Body of pancreas (tissue), 4 donors: Measurements from ENCODE around the gene SCIN. TPM values are rescaled to one million over a fixed set of nuclear protein-coding genes. Genes with fewer than 3 reads are reported as not detected.

Experiments
- ATAC-seq: fragments of 150-250 bp; one replicate; pipeline ENCODE4 v1.9.1; 2016
- DNase-seq, 4 donors: peaks; one replicate each; pipeline ENCODE4 v3.0.0-alpha.2; 2019
- H3K27ac ChIP-seq, 4 donors: fragments of 200-600 bp; sonication (generic); 1 replicate in 3 of 4; 2 replicates in 1 of 4; pipeline versions ENCODE4 v1.5.1 to v1.6.1; 2016 to 2019; ENCODE audit warnings: mild to moderate bottlenecking in 1 of 4, mixed read lengths in 1 of 4, moderate library complexity in 1 of 4
- H3K27me3 ChIP-seq, 2 donors: fragments of 200-600 bp; sonication (generic); one replicate each; pipeline ENCODE4 v1.6.0; 2016; ENCODE audit warnings: mild to moderate bottlenecking in 1 of 2
- H3K36me3 ChIP-seq, 2 donors: fragments of 200-600 bp; sonication (generic); replicated peaks in 1 of 2; 2 replicates each; pipeline ENCODE4 v1.5.1; 2016; ENCODE audit warnings: low read depth in 2 of 2; ENCODE audit not compliant: insufficient read depth in 1 of 2
- H3K4me1 ChIP-seq: fragments of 200-600 bp; sonication (generic); one replicate; pipeline ENCODE4 v1.6.0; 2016
- H3K4me3 ChIP-seq, 2 donors: fragments of 200-600 bp; sonication (generic); 1 replicate in 1 of 2; 2 replicates in 1 of 2; pipeline ENCODE4 v1.5.1; 2016 to 2019
- H3K9me3 ChIP-seq, 3 donors: fragments of 200-600 bp; sonication (generic); 1 replicate in 2 of 3; 2 replicates in 1 of 3; pipeline ENCODE4 v1.5.1; 2016
- CTCF ChIP-seq, 7 experiments: fragments of 450-650 bp in 4 of 7; fragments of 200-600 bp in 3 of 7; sonication (generic) in 3 of 7; IDR thresholded peaks; one replicate each; pipeline ENCODE4 v1.5.1; 2016 to 2019; ENCODE audit warnings: antibody characterized with exemption in 7 of 7
- POLR2A ChIP-seq, 3 donors: fragments of 450-650 bp; IDR thresholded peaks; one replicate each; pipeline ENCODE4 v1.6.1; 2016; ENCODE audit warnings: antibody characterized with exemption in 3 of 3, mild to moderate bottlenecking in 2 of 3
- WGBS, 2 donors: methylation state at CpG; one replicate each; pipeline ENCODE4 v1.1.5; 2017; 5-methylcytosine and 5-hydroxymethylcytosine counted together
- intact Hi-C: fragments of 100-400 bp; cut with DNase I; formaldehyde crosslinking; loops from one replicate; pipeline ENCODE4 v1.15.1; 2023
- total RNA-seq, 2 donors: library from RNA; depleted of rRNA; stranded (reverse); fragments of >200 nt; gene quantifications; one replicate each; pipeline ENCODE4 v1.1.0, GENCODE V29; 2016

The SCIN gene
- total RNA-seq, 2 donors from 2014 or later: 1.3 TPM; not detected in 1

GRCh38 chr7:12582362-12582761 is 11.8 kb downstream of the SCIN start:
- 83 to 86% methylated on average over 3 of the region's 3 CpGs for WGBS, 2 donors
- H3K4me3 ChIP-seq: no peak overlapping the region
- H3K27ac ChIP-seq: no peak overlapping the region
- ATAC-seq (no peak), DNase-seq (no peak)
- intact Hi-C loops: no loop called here
- H3K9me3 ChIP-seq: no peaks in the 10 kb centered on the region
- H3K27me3 ChIP-seq: no peaks in the 10 kb centered on the region
- no peaks in the 10 kb centered on the region for H3K4me1 ChIP-seq
- TF ChIP-seq CTCF (IDR thresholded peaks at IDR 0.05) (no peak), POLR2A (IDR thresholded peaks at IDR 0.05) (no peak)
- H3K36me3 ChIP-seq: no peaks in the 10 kb centered on the region

GRCh38 chr7:12583176-12583575 is 12.7 kb downstream of the SCIN start:
- no peaks in the 10 kb centered on the region for H3K27me3 ChIP-seq
- no peak for TF ChIP-seq CTCF (IDR thresholded peaks at IDR 0.05)
- TF ChIP-seq POLR2A (IDR thresholded peaks at IDR 0.05): no peak
- ATAC-seq: no peak

GRCh38 chr7:12583922-12584321 is 13.4 kb downstream of the SCIN start:
- no peak for DNase-seq
- H3K4me3 ChIP-seq: no peak overlapping the region
- H3K27ac ChIP-seq: no peak overlapping the region
- H3K9me3 ChIP-seq: no peaks in the 10 kb centered on the region
- TF ChIP-seq CTCF (IDR thresholded peaks at IDR 0.05) (no peak), POLR2A (IDR thresholded peaks at IDR 0.05) (no peak)
- intact Hi-C loops: no loop called here
- H3K36me3 ChIP-seq: no peaks in the 10 kb centered on the region
- no peaks in the 10 kb centered on the region for H3K4me1 ChIP-seq
- 22 to 28% methylated on average over 2 of the region's 2 CpGs for WGBS, 2 donors
- ATAC-seq: no peak
- H3K27me3 ChIP-seq: no peaks in the 10 kb centered on the region

More at GRCh38 chr7:12583176-12583575, 12.7 kb downstream of the SCIN start:
- intact Hi-C loops: no loop called here
- no peak for DNase-seq
- H3K4me3 ChIP-seq: no peak overlapping the region
- no peaks in the 10 kb centered on the region for H3K4me1 ChIP-seq
- no peak overlapping the region for H3K27ac ChIP-seq
- H3K9me3 ChIP-seq: no peaks in the 10 kb centered on the region
- H3K36me3 ChIP-seq: no peaks in the 10 kb centered on the region
- WGBS, 2 donors: 76 to 96% methylated on average over 1 of the region's 1 CpG

- peak in 1 of 4 donors; percentile 46 for DNase-seq
- Histone ChIP-seq H3K9me3 (no peaks in the 10 kb centered on the region), H3K4me1 (no peaks in the 10 kb centered on the region), H3K27ac (no peak overlapping the region), H3K36me3 (no peaks in the 10 kb centered on the region), H3K4me3 (no peak overlapping the region), H3K27me3 (no peaks in the 10 kb centered on the region)
- 67 to 82% methylated on average over 7 of the region's 7 CpGs for WGBS, 2 donors
- intact Hi-C loops: no loop called here
- TF ChIP-seq POLR2A (IDR thresholded peaks at IDR 0.05): no peak
- no peak for TF ChIP-seq CTCF (IDR thresholded peaks at IDR 0.05)
- no peak for ATAC-seq
Measured at GRCh38 chr7:12584930-12585329, 14.4 kb downstream of the SCIN start.

GRCh38 chr7:12586271-12586670 is 15.8 kb downstream of the SCIN start:
- DNase-seq: no peak
- intact Hi-C loops: no loop called here

More at GRCh38 chr7:12586271-12586670, 15.8 kb downstream of the SCIN start:
- Histone ChIP-seq H3K27me3 (no peaks in the 10 kb centered on the region), H3K36me3 (no peaks in the 10 kb centered on the region), H3K4me3 (no peak overlapping the region), H3K4me1 (no peaks in the 10 kb centered on the region), H3K9me3 (no peaks in the 10 kb centered on the region), H3K27ac (no peak overlapping the region)
- TF ChIP-seq POLR2A (IDR thresholded peaks at IDR 0.05) (no peak), CTCF (IDR thresholded peaks at IDR 0.05) (no peak)
- ATAC-seq: no peak
- WGBS, 2 donors: 65 to 77% methylated on average over 4 of the region's 4 CpGs
